ENCODE results near the gene PPP2R5E. TPM values are rescaled to one million over a fixed set of nuclear protein-coding genes. Genes with fewer than 3 reads are reported as not detected.

PPP2R5E gene
- total and polyA plus RNA-seq, 9 donors, result 9.3 to 44.1 (median 35.5) TPM

GRCh38 chr14:63457498-63457897, 85.7 kb downstream of the PPP2R5E start:
- WGBS, 3 donors, result 86 to 92% (median 91%) methylated on average over 4 of the region's 4 CpGs
- TF ChIP-seq EP300 (IDR thresholded peaks at IDR 0.05) (no peak), POLR2A (IDR thresholded peaks at IDR 0.05) (no peak), CTCF (IDR thresholded peaks at IDR 0.05) (no peak)
- DNase-seq, result no peak
- Histone ChIP-seq H3K27ac (no peak overlapping the region), H3K4me3 (no peak overlapping the region), H3K27me3 (no peaks in the 10 kb centered on the region), H3K9me3 (no peaks in the 10 kb centered on the region), H3K4me1 (ENCODE audit: insufficient read depth) (peaks cover 3% of the 10 kb centered on the region), H3K36me3 (no peaks in the 10 kb centered on the region)
- intact Hi-C loops (cut with DNase I), result no loop called here

- no peaks in the 10 kb centered on the region for H3K27me3 ChIP-seq
- H3K4me3 ChIP-seq, result no peak overlapping the region
- no peaks in the 10 kb centered on the region for H3K36me3 ChIP-seq
- no peak overlapping the region for H3K27ac ChIP-seq
- H3K9me3 ChIP-seq, result no peaks in the 10 kb centered on the region
- TF ChIP-seq EP300 (IDR thresholded peaks at IDR 0.05), result no peak
- TF ChIP-seq POLR2A (IDR thresholded peaks at IDR 0.05), result no peak
- no peak for TF ChIP-seq CTCF (IDR thresholded peaks at IDR 0.05)
- no peak for DNase-seq
- WGBS, 3 donors, result 89 to 99% (median 91%) methylated on average over 2 of the region's 2 CpGs
- intact Hi-C loops (cut with DNase I), result no loop called here
- peaks cover 3% of the 10 kb centered on the region for H3K4me1 ChIP-seq (ENCODE audit: insufficient read depth)
These were observed 88.1 kb downstream of the PPP2R5E start for GRCh38 chr14:63454863-63455622.

GRCh38 chr14:63454436-63454835, 88.7 kb downstream of the PPP2R5E start:
- intact Hi-C loops (cut with DNase I), result no loop called here
- DNase-seq, result no peak
- TF ChIP-seq EP300 (IDR thresholded peaks at IDR 0.05) (no peak), CTCF (IDR thresholded peaks at IDR 0.05) (no peak), POLR2A (IDR thresholded peaks at IDR 0.05) (no peak)

GRCh38 chr14:63453443-63453936, 89.7 kb downstream of the PPP2R5E start:
- no peak for TF ChIP-seq EP300 (IDR thresholded peaks at IDR 0.05)
- TF ChIP-seq CTCF (IDR thresholded peaks at IDR 0.05), result no peak
- no peak for TF ChIP-seq POLR2A (IDR thresholded peaks at IDR 0.05)
- intact Hi-C loops (cut with DNase I), result no loop called here
- Histone ChIP-seq H3K9me3 (no peaks in the 10 kb centered on the region), H3K4me3 (no peak overlapping the region), H3K36me3 (no peaks in the 10 kb centered on the region), H3K27me3 (no peaks in the 10 kb centered on the region), H3K4me1 (ENCODE audit: insufficient read depth) (peaks cover 3% of the 10 kb centered on the region), H3K27ac (no peak overlapping the region)
- DNase-seq, result no peak
- 79 to 84% (median 80%) methylated on average over 8 of the region's 8 CpGs for WGBS, 3 donors

More at GRCh38 chr14:63454436-63454835, 88.7 kb downstream of the PPP2R5E start:
- Histone ChIP-seq H3K4me1 (ENCODE audit: insufficient read depth) (peaks cover 3% of the 10 kb centered on the region), H3K27ac (no peak overlapping the region), H3K36me3 (no peaks in the 10 kb centered on the region), H3K4me3 (no peak overlapping the region), H3K27me3 (no peaks in the 10 kb centered on the region), H3K9me3 (no peaks in the 10 kb centered on the region)
- WGBS, 3 donors, result 89 to 91% (median 90%) methylated on average over 3 of the region's 3 CpGs

Data from ovary (tissue), 9 donors.